Measurements from ENCODE around the gene PIP4P1.
A peak's percentile ranks its signal among the peaks of the same experiment; 100 is the strongest.
"Not testable (repeated sequence)": the region's sequence is repeated elsewhere in the genome, so short reads cannot be mapped to it uniquely, and the experiment has no call there.

The PIP4P1 gene

GRCh38 chr14:20461225-20462141 lies at the start of gene PIP4P1:
Gene PIP4P1, minus strand, starts transcription at chr14:20461434. Its CDS starts 109 bp downstream, at chr14:20461325.
- peak; percentile 96 to 97 for DNase-seq (ENCODE audit: low read depth in 2 of 2)

GRCh38 chr14:20508367-20508766 lies 47.1 kb upstream of the PIP4P1 start:
- no peak for DNase-seq (ENCODE audit: low read depth in 2 of 2)

- not testable (repeated sequence) for DNase-seq (ENCODE audit: low read depth in 2 of 2)
These were observed 46.3 kb upstream of the PIP4P1 start for GRCh38 chr14:20507537-20507936.

GRCh38 chr14:20506752-20507151 lies 45.5 kb upstream of the PIP4P1 start:
- DNase-seq (ENCODE audit: low read depth in 2 of 2): not testable (repeated sequence)

GRCh38 chr14:20506276-20506675 lies 45.0 kb upstream of the PIP4P1 start:
- DNase-seq (ENCODE audit: low read depth in 2 of 2): not testable (repeated sequence)

GRCh38 chr14:20503898-20504297 lies 42.7 kb upstream of the PIP4P1 start:
- DNase-seq (ENCODE audit: low read depth in 2 of 2): no peak

GRCh38 chr14:20501346-20501745 lies 40.1 kb upstream of the PIP4P1 start:
- no peak for DNase-seq (ENCODE audit: low read depth in 2 of 2)

GRCh38 chr14:20499881-20500280 lies 38.6 kb upstream of the PIP4P1 start:
- no peak for DNase-seq (ENCODE audit: low read depth in 2 of 2)

- DNase-seq (ENCODE audit: low read depth in 2 of 2): no peak
These were observed 37.9 kb upstream of the PIP4P1 start for GRCh38 chr14:20499108-20499507.

GRCh38 chr14:20498622-20499021 lies 37.4 kb upstream of the PIP4P1 start:
- DNase-seq (ENCODE audit: low read depth in 2 of 2): no peak

GRCh38 chr14:20494935-20495766 lies 33.9 kb upstream of the PIP4P1 start:
- no peak for DNase-seq (ENCODE audit: low read depth in 2 of 2)

- DNase-seq (ENCODE audit: low read depth in 2 of 2): no peak
These were observed 32.4 kb upstream of the PIP4P1 start for GRCh38 chr14:20493634-20494033.

- no peak for DNase-seq (ENCODE audit: low read depth in 2 of 2)
These were observed 31.3 kb upstream of the PIP4P1 start for GRCh38 chr14:20492486-20492885.

GRCh38 chr14:20490563-20490962 lies 29.3 kb upstream of the PIP4P1 start:
- DNase-seq (ENCODE audit: low read depth in 2 of 2): no peak

GRCh38 chr14:20489093-20489994 lies 28.1 kb upstream of the PIP4P1 start:
- no peak for DNase-seq (ENCODE audit: low read depth in 2 of 2)

GRCh38 chr14:20487396-20487725 lies 26.1 kb upstream of the PIP4P1 start:
- DNase-seq (ENCODE audit: low read depth in 2 of 2): no peak

- DNase-seq (ENCODE audit: low read depth in 2 of 2): no peak
These were observed 25.6 kb upstream of the PIP4P1 start for GRCh38 chr14:20486684-20487395.

- DNase-seq (ENCODE audit: low read depth in 2 of 2): no peak
These were observed 24.7 kb upstream of the PIP4P1 start for GRCh38 chr14:20485900-20486299.

GRCh38 chr14:20482382-20482781 lies 21.1 kb upstream of the PIP4P1 start:
- DNase-seq (ENCODE audit: low read depth in 2 of 2): no peak

GRCh38 chr14:20478894-20479293 lies 17.7 kb upstream of the PIP4P1 start:
- DNase-seq (ENCODE audit: low read depth in 2 of 2): no peak

All from stimulated activated CD8-positive, alpha-beta memory T cell treated with anti-CD3 and anti-CD28 coated beads, Interleukin-15, amount 100 ng/mL, for 48 hours (primary cell).